Measurements from ENCODE around the gene ST3GAL4. TPM values are rescaled to one million over a fixed set of nuclear protein-coding genes. Genes with fewer than 3 reads are reported as not detected.
"Not testable (repeated sequence)": the region's sequence is repeated elsewhere in the genome, so short reads cannot be mapped to it uniquely, and the experiment has no call there.

The ST3GAL4 gene
- total and polyA plus RNA-seq, 9 of the 15 experiments (the other 6 are each of a cell fraction or from before 2014, with no cell fraction given), result 0.27 to 22.9 (median 10.5) TPM

GRCh38 chr11:126393143-126393542 lies 37.7 kb downstream of the ST3GAL4 start (continued):
- no peak for TF ChIP-seq ZNF395 (CRISPR knock-in tag; IDR thresholded peaks at IDR 0.05)
- TF ChIP-seq MEF2A (IDR thresholded peaks at IDR 0.05; ENCODE audit: control insufficient read depth, low read depth, low read length), result no peak
- TF ChIP-seq HDAC1 (IDR thresholded peaks at IDR 0.05), result no peak
- no peak for TF ChIP-seq CXXC5 (CRISPR knock-in tag; IDR thresholded peaks at IDR 0.05)

- no peak for TF ChIP-seq RBM17 (IDR thresholded peaks at IDR 0.05; ENCODE audit: borderline replicate concordance, low read depth, low read length)
- TF ChIP-seq SPI1 (IDR thresholded peaks at IDR 0.05; ENCODE audit: borderline replicate concordance, low read depth, low read length), result no peak
- TF ChIP-seq MYC (IDR thresholded peaks at IDR 0.05; ENCODE audit: low read depth, low read length), result no peak
- no peak for TF ChIP-seq MYC (CRISPR knock-in tag; IDR thresholded peaks at IDR 0.05; ENCODE audit: borderline replicate concordance, low read depth)
- TF ChIP-seq RBM22 (IDR thresholded peaks at IDR 0.05; ENCODE audit: low read depth, low read length, poor library complexity, severe bottlenecking), result no peak
- no peak for TF ChIP-seq ZNF830 (CRISPR knock-in tag; IDR thresholded peaks at IDR 0.05)
- TF ChIP-seq ATF4 (CRISPR knock-in tag; IDR thresholded peaks at IDR 0.05), result no peak
- POLR2A ChIA-PET, result interaction anchor here (0.7 kb wide), 1 partner anchor 83 kb away, joined by 3 read pairs; no protein-coding TSS in a partner anchor
- Histone ChIP-seq H3K9ac (ENCODE audit: insufficient read depth in 1 of 2, low read depth in 2 of 2, low read length in 2 of 2) (peak overlapping the region in 1 of 2 experiments; percentile 5; a peak in 2 of 4 replicates), H3K9me1 (ENCODE audit: control insufficient read depth, insufficient read depth, low read length) (no peaks in the 10 kb centered on the region), H3K4me3 (no peak overlapping the region), H3K36me3 (ENCODE audit: control insufficient read depth, insufficient read depth, low read length) (no peaks in the 10 kb centered on the region), H3K4me1 (replicated peaks in 1 of 2; ENCODE audit: control insufficient read depth in 2 of 2, insufficient read depth in 2 of 2, low read length in 2 of 2) (no peaks in the 10 kb centered on the region; a peak in 3 of 5 replicates), H3K4me2 (ENCODE audit: insufficient read depth, low read length) (no peak overlapping the region), H3K27me3 (ENCODE audit: control insufficient read depth in 2 of 2, insufficient read depth in 2 of 2, low read length in 2 of 2) (no peaks in the 10 kb centered on the region), H3K79me2 (ENCODE audit: control insufficient read depth, insufficient read depth, low read length) (no peaks in the 10 kb centered on the region), H4K20me1 (replicated peaks; ENCODE audit: control insufficient read depth, insufficient read depth, low read length) (peaks cover 9% of the 10 kb centered on the region; the same call in 1 of the 2 replicates), H2AFZ (ENCODE audit: low read depth, low read length) (no peak overlapping the region), H3K9me3 (replicated peaks; ENCODE audit: control insufficient read depth, insufficient read depth, low read depth, low read length) (no peaks in the 10 kb centered on the region), H3K27ac (ENCODE audit: extremely low read depth, low read depth, low read length) (no peak overlapping the region)
- no TSS peak for BruUV-seq (replicated peaks)
- 43% methylated on average over 1 of the region's 3 CpGs for WGBS (ENCODE audit: insufficient coverage, low coverage, missing lambda C conversion rate)
- FAIRE-seq (no peak), ATAC-seq (no peak), DNase-seq (ENCODE audit: extremely low read depth in 1 of 4, low spot score in 3 of 4) (no peak)
- CTCF ChIA-PET (ENCODE audit: low intra/inter-chr PET ratio), result no interaction called here
- in situ Hi-C loops (cut with MboI), result no loop called here
- intact Hi-C loops (cut with micrococcal nuclease), result loop anchor here (5.0 kb wide), 1 partner anchor 47 kb away; no protein-coding TSS in a partner anchor
Measured at GRCh38 chr11:126394036-126394435, 38.5 kb downstream of the ST3GAL4 start.

GRCh38 chr11:126394634-126395072 lies 39.2 kb downstream of the ST3GAL4 start:
- ATAC-seq; in situ Hi-C loops (cut with MboI); H2AFZ ChIP-seq (ENCODE audit: low read depth, low read length); H4K20me1 ChIP-seq (replicated peaks; ENCODE audit: control insufficient read depth, insufficient read depth, low read length); H3K79me2 ChIP-seq (ENCODE audit: control insufficient read depth, insufficient read depth, low read length); H3K4me1 ChIP-seq (replicated peaks in 1 of 2; ENCODE audit: control insufficient read depth in 2 of 2, insufficient read depth in 2 of 2, low read length in 2 of 2); H3K36me3 ChIP-seq (ENCODE audit: control insufficient read depth, insufficient read depth, low read length); DNase-seq (ENCODE audit: extremely low read depth in 1 of 4, low spot score in 3 of 4); H3K9ac ChIP-seq (ENCODE audit: insufficient read depth in 1 of 2, low read depth in 2 of 2, low read length in 2 of 2); FAIRE-seq; H3K9me3 ChIP-seq (replicated peaks; ENCODE audit: control insufficient read depth, insufficient read depth, low read depth, low read length); H3K9me1 ChIP-seq (ENCODE audit: control insufficient read depth, insufficient read depth, low read length); H3K4me3 ChIP-seq; CTCF ChIA-PET (ENCODE audit: low intra/inter-chr PET ratio); H3K27me3 ChIP-seq (ENCODE audit: control insufficient read depth in 2 of 2, insufficient read depth in 2 of 2, low read length in 2 of 2); H3K27ac ChIP-seq (ENCODE audit: extremely low read depth, low read depth, low read length); BruUV-seq (replicated peaks); H3K4me2 ChIP-seq (ENCODE audit: insufficient read depth, low read length): not testable (repeated sequence)
- POLR2A ChIA-PET, result interaction anchor here (0.7 kb wide), 1 partner anchor 84 kb away, joined by 3 read pairs; no protein-coding TSS in a partner anchor
- 59% methylated on average over 4 of the region's 7 CpGs for WGBS (ENCODE audit: insufficient coverage, low coverage, missing lambda C conversion rate)
- intact Hi-C loops (cut with micrococcal nuclease), result loop anchor here (5.0 kb wide), 1 partner anchor 47 kb away; no protein-coding TSS in a partner anchor

All from K562 (cell line).